C4-2B (cell line): ENCODE results near the gene ILF3.

Experiments used
- H3K27ac ChIP-seq: fragments of 450-650 bp; 2 replicates; pipeline ENCODE4 v1.5.1; 2017
- CTCF ChIP-seq: fragments of 450-650 bp; conservative IDR thresholded peaks from 2 replicates; pipeline ENCODE4 v1.5.1; 2017; ENCODE audit warnings: mild to moderate bottlenecking
- ZFX ChIP-seq: fragments of 450-650 bp; IDR thresholded peaks from 2 replicates; pipeline ENCODE4 v1.6.1; 2017

ILF3 gene

GRCh38 chr19:10634963-10635362 is 19.2 kb upstream of the ILF3 start:
- no peak overlapping the region for H3K27ac ChIP-seq
- TF ChIP-seq CTCF (no peak), ZFX (no peak)

- no peak overlapping the region for H3K27ac ChIP-seq
- TF ChIP-seq ZFX (no peak), CTCF (no peak)
These were observed 17.7 kb upstream of the ILF3 start for GRCh38 chr19:10636304-10636972.

GRCh38 chr19:10637894-10638293 is 16.3 kb upstream of the ILF3 start:
- TF ChIP-seq CTCF: no peak
- no peak for TF ChIP-seq ZFX
- no peak overlapping the region for H3K27ac ChIP-seq

- H3K27ac ChIP-seq: no peak overlapping the region
These were observed 14.3 kb upstream of the ILF3 start for GRCh38 chr19:10639836-10640235.

GRCh38 chr19:10640361-10640760 is 13.8 kb upstream of the ILF3 start:
- no peak overlapping the region for H3K27ac ChIP-seq
- TF ChIP-seq ZFX (no peak), CTCF (no peak)

More at GRCh38 chr19:10639836-10640235, 14.3 kb upstream of the ILF3 start:
- TF ChIP-seq CTCF (no peak), ZFX (no peak)

GRCh38 chr19:10641248-10641647 is 12.9 kb upstream of the ILF3 start:
- no peak overlapping the region for H3K27ac ChIP-seq
- TF ChIP-seq CTCF (no peak), ZFX (no peak)

- TF ChIP-seq CTCF: no peak
- TF ChIP-seq ZFX: no peak
- H3K27ac ChIP-seq: no peak overlapping the region
These were observed 11.5 kb upstream of the ILF3 start for GRCh38 chr19:10642473-10643171.
